ENCODE data around the gene SNX21.
"Not testable (repeated sequence)": the region's sequence is repeated elsewhere in the genome, so short reads cannot be mapped to it uniquely, and the experiment has no call there.

SNX21 gene

DNA sequence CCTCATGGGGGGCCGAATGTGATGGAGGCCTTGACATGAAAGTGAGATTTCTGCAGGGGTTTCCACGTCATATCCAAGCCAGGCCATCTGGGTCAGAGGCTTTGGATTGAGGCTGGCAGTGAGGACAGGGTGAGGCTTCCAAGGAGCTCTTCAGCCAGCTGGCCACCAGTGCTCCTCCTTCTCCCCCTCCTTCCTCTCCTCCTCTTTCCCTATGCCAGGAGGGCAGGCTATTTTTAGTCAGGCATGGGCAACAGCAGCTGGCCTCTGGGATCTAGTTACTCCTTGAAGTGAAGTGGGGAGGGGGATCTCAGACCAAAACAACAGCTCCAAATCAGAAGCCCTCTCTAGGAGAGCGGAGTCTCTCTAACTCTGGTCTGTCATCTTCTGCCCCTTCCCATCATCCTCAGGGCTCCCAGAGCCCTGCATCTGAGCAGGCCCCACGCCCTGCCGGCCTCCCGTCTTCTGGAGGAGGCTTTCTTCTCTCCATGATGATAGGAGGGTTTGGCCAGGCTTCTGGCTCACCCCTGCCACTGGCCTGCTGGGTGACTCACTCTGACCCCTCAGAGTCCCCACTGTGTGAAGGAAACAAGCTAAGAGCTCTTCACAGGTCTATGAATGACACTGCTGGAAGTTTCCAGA, 7.1 kb upstream of the SNX21 start:
- H3K18ac ChIP-seq (ENCODE audit: low read length), result no peak overlapping the region
- no CpG with 5 or more reads among the region's 6 CpGs for WGBS (ENCODE audit: extremely low coverage, insufficient coverage, low lambda C conversion rate)
- no peak overlapping the region for H2AK5ac ChIP-seq (ENCODE audit: low read length)
- H3K23ac ChIP-seq (ENCODE audit: low read length), result no peak overlapping the region
- no peak overlapping the region for H3K27ac ChIP-seq (ENCODE audit: low read depth, low read length)
- peak; percentile 42 for DNase-seq
- H3K56ac ChIP-seq (ENCODE audit: low read length), result no peak overlapping the region
- no peak overlapping the region for H2BK120ac ChIP-seq (ENCODE audit: low read depth, low read length)
- H3K27me3 ChIP-seq (ENCODE audit: insufficient read depth, low read length, poor library complexity), result no peaks in the 10 kb centered on the region
- H3K4me1 ChIP-seq (ENCODE audit: control insufficient read depth, low read depth, low read length), result no peaks in the 10 kb centered on the region
- H3K4me3 ChIP-seq (ENCODE audit: low read length), result no peak overlapping the region
- H3K9ac ChIP-seq (ENCODE audit: low read length), result no peak overlapping the region
- H4K5ac ChIP-seq (ENCODE audit: low read length), result no peak overlapping the region
- H2BK15ac ChIP-seq (replicated peaks; ENCODE audit: low read depth), result no peak overlapping the region
- H2BK5ac ChIP-seq (ENCODE audit: low read length), result no peak overlapping the region
- no peaks in the 10 kb centered on the region for H3K79me1 ChIP-seq (ENCODE audit: low read length)
- no peak overlapping the region for H3K4ac ChIP-seq (ENCODE audit: low read depth, low read length)
- no peak overlapping the region for H3K4me2 ChIP-seq (ENCODE audit: low read length)
- H4K8ac ChIP-seq (ENCODE audit: low read depth, low read length), result no peak overlapping the region
- H3K36me3 ChIP-seq (ENCODE audit: control insufficient read depth, insufficient read depth, low read length), result no peaks in the 10 kb centered on the region
- H3K79me2 ChIP-seq (ENCODE audit: control insufficient read depth, insufficient read depth, low read length), result no peaks in the 10 kb centered on the region

DNA sequence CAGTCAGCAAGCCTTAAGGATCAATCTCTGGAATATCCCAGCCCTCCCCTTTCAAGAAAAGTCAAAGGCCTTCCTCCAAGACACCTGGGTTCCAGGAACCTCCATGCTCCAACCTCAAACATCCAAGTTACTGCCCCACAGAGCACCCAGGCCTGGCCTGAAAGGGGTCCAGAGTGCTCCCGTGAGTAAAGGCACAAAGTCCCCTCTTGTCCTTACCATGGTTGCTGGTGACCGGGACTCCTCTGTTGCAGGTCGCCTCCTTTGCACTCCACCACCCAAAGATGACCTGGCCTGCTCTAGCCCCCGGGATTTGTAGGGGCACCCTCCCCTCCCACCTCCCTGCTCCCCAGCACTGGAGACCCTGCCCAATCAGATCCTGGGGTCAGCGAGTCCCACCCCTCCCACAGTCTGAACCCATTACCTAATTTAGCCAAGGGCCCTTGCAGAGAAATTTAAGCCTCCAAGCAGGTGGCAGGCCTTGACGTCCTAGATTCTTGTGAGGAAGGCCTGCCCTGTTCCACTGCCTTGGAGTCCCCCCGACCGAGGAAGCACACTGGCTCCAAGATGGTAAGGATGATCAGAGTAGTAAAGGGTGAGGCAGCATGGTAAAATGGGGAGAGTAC, 6.5 kb upstream of the SNX21 start, which contains the start of gene TNNC2:
Gene TNNC2, minus strand, starts transcription at position 283 of the 623 bp plus-strand sequence. Its CDS starts 64 bp downstream, at position 219.
- Histone ChIP-seq H3K36me3 (ENCODE audit: control insufficient read depth, insufficient read depth, low read length) (no peaks in the 10 kb centered on the region), H3K27ac (ENCODE audit: low read depth, low read length) (no peak within 1 kb of the TSS), H2AK5ac (ENCODE audit: low read length) (no peak within 1 kb of the TSS)

DNA sequence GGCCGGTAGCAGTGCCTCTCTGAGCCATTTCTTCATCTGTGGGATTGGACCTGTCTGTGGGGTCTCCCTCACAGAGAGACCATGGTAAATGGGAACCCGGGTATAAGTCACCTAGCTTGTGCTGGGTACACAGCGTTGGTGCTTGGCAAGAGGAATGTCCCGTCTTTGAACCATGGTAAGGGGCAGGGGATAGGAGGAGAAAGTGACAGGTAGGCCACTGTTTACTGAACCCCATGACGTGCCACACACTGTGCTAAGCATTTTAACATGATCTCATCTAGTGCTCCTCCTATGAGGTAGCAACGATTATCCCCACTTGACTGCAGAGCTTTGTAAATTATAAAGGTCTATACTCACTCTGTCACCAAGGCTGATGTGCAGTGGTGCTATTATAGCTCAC, 5.9 kb upstream of the SNX21 start:
- no peaks in the 10 kb centered on the region for H3K79me2 ChIP-seq (ENCODE audit: control insufficient read depth, insufficient read depth, low read length)
- no peak overlapping the region for H3K56ac ChIP-seq (ENCODE audit: low read length)
- no peak overlapping the region for H3K4me2 ChIP-seq (ENCODE audit: low read length)
- H3K9ac ChIP-seq (ENCODE audit: low read length), result no peak overlapping the region
- H2BK120ac ChIP-seq (ENCODE audit: low read depth, low read length), result no peak overlapping the region
- H2BK5ac ChIP-seq (ENCODE audit: low read length), result no peak overlapping the region
- no peaks in the 10 kb centered on the region for H3K36me3 ChIP-seq (ENCODE audit: control insufficient read depth, insufficient read depth, low read length)
- no CpG with 5 or more reads among the region's 6 CpGs for WGBS (ENCODE audit: extremely low coverage, insufficient coverage, low lambda C conversion rate)
- no peak overlapping the region for H3K4me3 ChIP-seq (ENCODE audit: low read length)
- no peak overlapping the region for H3K18ac ChIP-seq (ENCODE audit: low read length)
- no peak overlapping the region for H4K8ac ChIP-seq (ENCODE audit: low read depth, low read length)
- no peak for DNase-seq
- no peak overlapping the region for H3K27ac ChIP-seq (ENCODE audit: low read depth, low read length)
- H3K27me3 ChIP-seq (ENCODE audit: insufficient read depth, low read length, poor library complexity), result no peaks in the 10 kb centered on the region
- H3K4ac ChIP-seq (ENCODE audit: low read depth, low read length), result no peak overlapping the region
- H4K5ac ChIP-seq (ENCODE audit: low read length), result no peak overlapping the region
- no peaks in the 10 kb centered on the region for H3K79me1 ChIP-seq (ENCODE audit: low read length)
- H3K23ac ChIP-seq (ENCODE audit: low read length), result no peak overlapping the region
- no peaks in the 10 kb centered on the region for H3K4me1 ChIP-seq (ENCODE audit: control insufficient read depth, low read depth, low read length)
- H2AK5ac ChIP-seq (ENCODE audit: low read length), result no peak overlapping the region
- no peak overlapping the region for H2BK15ac ChIP-seq (replicated peaks; ENCODE audit: low read depth)

More for the DNA sequence above, 6.5 kb upstream of the SNX21 start, which contains the start of gene TNNC2:
- Histone ChIP-seq H2BK120ac (ENCODE audit: low read depth, low read length) (no peak within 1 kb of the TSS), H3K79me2 (ENCODE audit: control insufficient read depth, insufficient read depth, low read length) (no peaks in the 10 kb centered on the region), H3K27me3 (ENCODE audit: insufficient read depth, low read length, poor library complexity) (no peaks in the 10 kb centered on the region), H3K4me1 (ENCODE audit: control insufficient read depth, low read depth, low read length) (no peaks in the 10 kb centered on the region), H3K79me1 (ENCODE audit: low read length) (no peaks in the 10 kb centered on the region), H4K5ac (ENCODE audit: low read length) (no peak within 1 kb of the TSS), H3K23ac (ENCODE audit: low read length) (no peak within 1 kb of the TSS), H3K56ac (ENCODE audit: low read length) (no peak within 1 kb of the TSS), H3K4me2 (ENCODE audit: low read length) (no peak within 1 kb of the TSS), H3K4me3 (ENCODE audit: low read length) (no peak within 1 kb of the TSS), H3K9ac (ENCODE audit: low read length) (no peak within 1 kb of the TSS), H4K8ac (ENCODE audit: low read depth, low read length) (no peak within 1 kb of the TSS), H3K4ac (ENCODE audit: low read depth, low read length) (no peak within 1 kb of the TSS), H2BK5ac (ENCODE audit: low read length) (no peak within 1 kb of the TSS), H2BK15ac (replicated peaks; ENCODE audit: low read depth) (no peak within 1 kb of the TSS), H3K18ac (ENCODE audit: low read length) (no peak within 1 kb of the TSS)
- DNase-seq, result no peak
- no CpG with 5 or more reads among the region's 8 CpGs for WGBS (ENCODE audit: extremely low coverage, insufficient coverage, low lambda C conversion rate)

DNA sequence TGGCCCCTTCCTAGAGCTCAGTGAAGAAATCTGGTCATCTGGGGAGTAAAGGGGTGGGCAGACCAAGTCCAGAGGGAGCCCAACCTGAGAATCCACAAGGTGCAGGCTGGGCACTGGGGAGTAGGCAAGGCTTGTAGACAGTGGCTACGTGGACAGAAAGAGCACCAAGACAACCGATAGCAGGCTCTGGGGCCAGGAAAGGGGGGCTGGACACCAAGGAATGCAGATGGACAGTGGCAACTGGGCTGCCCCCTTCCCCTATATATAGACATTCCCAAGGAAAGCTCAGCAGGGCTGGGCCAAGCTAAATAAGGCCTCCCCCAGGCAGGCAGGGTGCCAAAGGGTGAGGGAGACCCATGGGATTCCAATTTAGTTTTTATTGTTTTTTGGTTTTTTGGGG, 5.0 kb upstream of the SNX21 start:
- no peaks in the 10 kb centered on the region for H3K27me3 ChIP-seq (ENCODE audit: insufficient read depth, low read length, poor library complexity)
- no peak overlapping the region for H2BK120ac ChIP-seq (ENCODE audit: low read depth, low read length)
- no peak overlapping the region for H3K4ac ChIP-seq (ENCODE audit: low read depth, low read length)
- no peak overlapping the region for H4K5ac ChIP-seq (ENCODE audit: low read length)
- no peak overlapping the region for H3K18ac ChIP-seq (ENCODE audit: low read length)
- H3K23ac ChIP-seq (ENCODE audit: low read length), result no peak overlapping the region
- no peaks in the 10 kb centered on the region for H3K4me1 ChIP-seq (ENCODE audit: control insufficient read depth, low read depth, low read length)
- H3K79me1 ChIP-seq (ENCODE audit: low read length), result no peaks in the 10 kb centered on the region
- no peak overlapping the region for H2BK5ac ChIP-seq (ENCODE audit: low read length)
- no peak overlapping the region for H2BK15ac ChIP-seq (replicated peaks; ENCODE audit: low read depth)
- H3K4me3 ChIP-seq (ENCODE audit: low read length), result no peak overlapping the region
- H2AK5ac ChIP-seq (ENCODE audit: low read length), result no peak overlapping the region
- H3K4me2 ChIP-seq (ENCODE audit: low read length), result no peak overlapping the region
- WGBS (ENCODE audit: extremely low coverage, insufficient coverage, low lambda C conversion rate), result no CpG with 5 or more reads among the region's 2 CpGs
- no peak overlapping the region for H3K56ac ChIP-seq (ENCODE audit: low read length)
- H4K8ac ChIP-seq (ENCODE audit: low read depth, low read length), result no peak overlapping the region
- H3K27ac ChIP-seq (ENCODE audit: low read depth, low read length), result no peak overlapping the region
- H3K36me3 ChIP-seq (ENCODE audit: control insufficient read depth, insufficient read depth, low read length), result no peaks in the 10 kb centered on the region
- no peaks in the 10 kb centered on the region for H3K79me2 ChIP-seq (ENCODE audit: control insufficient read depth, insufficient read depth, low read length)
- DNase-seq, result no peak
- no peak overlapping the region for H3K9ac ChIP-seq (ENCODE audit: low read length)

DNA sequence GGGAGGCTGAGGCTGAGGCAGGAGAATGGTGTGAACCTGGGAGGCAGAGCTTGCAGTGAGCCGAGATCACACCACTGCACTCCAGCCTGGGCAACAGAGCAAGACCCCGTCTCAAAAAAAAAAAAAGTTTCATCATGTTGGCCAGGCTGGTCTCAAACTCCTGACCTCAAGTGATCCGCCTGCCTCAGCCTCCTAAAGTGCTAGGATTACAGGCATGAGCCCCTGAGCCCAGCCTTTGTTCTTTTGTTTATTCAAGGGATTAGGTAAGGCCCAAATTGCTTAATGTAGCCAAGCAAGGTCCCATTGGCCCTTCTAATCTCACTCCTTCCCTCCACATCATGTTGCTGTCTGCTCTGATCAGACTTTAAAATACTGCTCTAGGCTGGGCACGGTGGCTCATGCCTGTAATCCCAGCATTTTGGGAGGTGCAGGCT, 3.9 kb upstream of the SNX21 start:
- not testable (repeated sequence) for H3K18ac ChIP-seq (ENCODE audit: low read length); H3K4me2 ChIP-seq (ENCODE audit: low read length); H3K56ac ChIP-seq (ENCODE audit: low read length); H2BK5ac ChIP-seq (ENCODE audit: low read length); H3K4me3 ChIP-seq (ENCODE audit: low read length); H4K5ac ChIP-seq (ENCODE audit: low read length); H4K8ac ChIP-seq (ENCODE audit: low read depth, low read length); H3K4me1 ChIP-seq (ENCODE audit: control insufficient read depth, low read depth, low read length); H3K23ac ChIP-seq (ENCODE audit: low read length); H2AK5ac ChIP-seq (ENCODE audit: low read length); H3K27me3 ChIP-seq (ENCODE audit: insufficient read depth, low read length, poor library complexity); H3K79me1 ChIP-seq (ENCODE audit: low read length); H3K4ac ChIP-seq (ENCODE audit: low read depth, low read length); H3K79me2 ChIP-seq (ENCODE audit: control insufficient read depth, insufficient read depth, low read length); H2BK120ac ChIP-seq (ENCODE audit: low read depth, low read length); H3K27ac ChIP-seq (ENCODE audit: low read depth, low read length); H2BK15ac ChIP-seq (replicated peaks; ENCODE audit: low read depth); H3K36me3 ChIP-seq (ENCODE audit: control insufficient read depth, insufficient read depth, low read length); H3K9ac ChIP-seq (ENCODE audit: low read length); DNase-seq
- no CpG with 5 or more reads among the region's 4 CpGs for WGBS (ENCODE audit: extremely low coverage, insufficient coverage, low lambda C conversion rate)

Data from mesendoderm (in vitro differentiated cells).